HG03108 (cell line): ENCODE results near the gene DOK3.

Source experiments
- ATAC-seq: cut with Tn5 transposase; IDR thresholded peaks from one replicate; pipeline ENCODE4 v1.9.1; 2021; ENCODE audit warnings: moderate library complexity; ENCODE audit not compliant: unreplicated experiment

DOK3 gene

GRCh38 chr5:177469750-177470525 is 39.7 kb downstream of the DOK3 start:
- ATAC-seq = no peak

- ATAC-seq = no peak
Measured at GRCh38 chr5:177468685-177469628, 40.7 kb downstream of the DOK3 start.

- no peak for ATAC-seq
Measured at GRCh38 chr5:177468329-177468684, 41.3 kb downstream of the DOK3 start.

- no peak for ATAC-seq
Measured at GRCh38 chr5:177467436-177467835, 42.2 kb downstream of the DOK3 start.

GRCh38 chr5:177466861-177467260 is 42.8 kb downstream of the DOK3 start:
- no peak for ATAC-seq

GRCh38 chr5:177465044-177465443 is 44.6 kb downstream of the DOK3 start:
- ATAC-seq = no peak

GRCh38 chr5:177462021-177462670 is 47.5 kb downstream of the DOK3 start:
- ATAC-seq = no peak

- no peak for ATAC-seq
Measured at GRCh38 chr5:177459819-177460628, 49.6 kb downstream of the DOK3 start.

- no peak for ATAC-seq
Measured at GRCh38 chr5:177459357-177459756, 50.3 kb downstream of the DOK3 start.

- ATAC-seq = no peak
Measured at GRCh38 chr5:177458912-177459350, 50.7 kb downstream of the DOK3 start.

GRCh38 chr5:177457852-177458681 is 51.6 kb downstream of the DOK3 start:
- no peak for ATAC-seq

- peak; percentile 27 for ATAC-seq
Measured at GRCh38 chr5:177456976-177457851, 52.4 kb downstream of the DOK3 start.

- no peak for ATAC-seq
Measured at GRCh38 chr5:177456591-177456964, 53.0 kb downstream of the DOK3 start.

- peak; percentile 0 for ATAC-seq
Measured at GRCh38 chr5:177455661-177456590, 53.7 kb downstream of the DOK3 start.

- ATAC-seq = peak; percentile 44
Measured at GRCh38 chr5:177455036-177455660, 54.5 kb downstream of the DOK3 start.

- ATAC-seq = peak; percentile 46
Measured at GRCh38 chr5:177454397-177455035, 55.1 kb downstream of the DOK3 start.
